Keratinocyte (primary cell): ENCODE measurements around the gene MPPED1.

ENCODE experiments used
- CTCF ChIP-seq, 3 experiments: IDR thresholded peaks in 1 of 3; conservative IDR thresholded peaks in 1 of 3; optimal IDR thresholded peaks in 1 of 3; 2 replicates in 2 of 3; 3 replicates in 1 of 3; pipeline versions ENCODE3 to v1.5.1; 2011; ENCODE audit warnings: low read length in 3 of 3, mild to moderate bottlenecking in 3 of 3, moderate library complexity in 2 of 3, control low read depth in 1 of 3, inconsistent platforms in 1 of 3; ENCODE audit not compliant: insufficient read depth in 2 of 3; ENCODE audit errors: extremely low read depth in 1 of 3
- EZH2 ChIP-seq: IDR thresholded peaks from one replicate; pipeline ENCODE4 v1.6.1; 2012; ENCODE audit warnings: inconsistent platforms, mild to moderate bottlenecking, low read length, moderate library complexity

- TF ChIP-seq CTCF (optimal IDR thresholded peaks at IDR 0.05 in 1 of 3, IDR thresholded peaks at IDR 0.05 in 1 of 3, conservative IDR thresholded peaks at IDR 0.05 in 1 of 3; ENCODE audit: extremely low read depth in 1 of 3, insufficient read depth in 2 of 3, low read length in 3 of 3) (no peak), EZH2 (no peak)
These were observed 27.7 kb downstream of the MPPED1 start for GRCh38 chr22:43439368-43440103.
